ENCODE measurements around the gene NPFF. TPM values are rescaled to one million over a fixed set of nuclear protein-coding genes. Genes with fewer than 3 reads are reported as not detected.

The NPFF gene
- total RNA-seq, 1 donor, result not detected

DNA sequence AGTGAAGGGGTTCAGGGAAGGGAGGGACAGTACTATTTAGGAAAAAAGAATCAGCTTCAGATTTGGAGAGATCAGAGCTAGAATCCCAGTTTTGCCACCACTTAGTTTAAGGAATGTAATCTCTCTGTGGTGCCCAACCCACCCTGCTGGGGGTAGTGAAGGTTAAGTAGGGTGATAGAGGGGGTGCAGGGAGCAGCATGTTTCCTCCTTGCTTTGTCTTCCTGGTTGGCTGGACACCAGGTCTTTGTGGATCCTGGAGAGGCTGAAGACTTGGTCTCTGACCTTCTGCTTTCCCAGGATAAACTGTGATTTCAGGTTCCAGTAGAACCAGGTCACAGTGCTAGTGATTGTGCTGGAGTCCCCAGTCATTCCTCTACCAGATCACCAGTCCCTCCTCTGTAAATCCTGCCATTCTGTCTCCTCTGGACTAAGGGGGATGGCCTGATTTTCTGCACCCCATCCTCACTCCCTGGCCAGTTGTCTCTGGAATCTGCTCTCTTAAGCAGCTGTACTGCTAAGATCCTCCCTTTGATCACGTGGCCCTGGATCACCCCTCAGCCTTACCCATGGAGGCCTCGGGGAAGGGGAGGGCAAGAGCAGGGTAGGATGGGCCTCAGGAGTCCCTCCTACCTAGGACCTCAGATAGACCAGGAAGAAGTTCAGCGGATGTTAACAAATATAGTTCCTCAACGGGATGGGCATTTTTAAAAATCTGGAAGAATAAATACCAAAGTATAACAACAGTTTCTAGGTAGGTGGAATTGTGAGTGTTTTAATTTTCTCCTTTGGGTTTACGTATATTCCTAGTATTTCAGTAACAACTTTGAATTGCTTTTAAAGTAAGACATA, 11.2 kb downstream of the NPFF start:
- TF ChIP-seq, protein P1, sequence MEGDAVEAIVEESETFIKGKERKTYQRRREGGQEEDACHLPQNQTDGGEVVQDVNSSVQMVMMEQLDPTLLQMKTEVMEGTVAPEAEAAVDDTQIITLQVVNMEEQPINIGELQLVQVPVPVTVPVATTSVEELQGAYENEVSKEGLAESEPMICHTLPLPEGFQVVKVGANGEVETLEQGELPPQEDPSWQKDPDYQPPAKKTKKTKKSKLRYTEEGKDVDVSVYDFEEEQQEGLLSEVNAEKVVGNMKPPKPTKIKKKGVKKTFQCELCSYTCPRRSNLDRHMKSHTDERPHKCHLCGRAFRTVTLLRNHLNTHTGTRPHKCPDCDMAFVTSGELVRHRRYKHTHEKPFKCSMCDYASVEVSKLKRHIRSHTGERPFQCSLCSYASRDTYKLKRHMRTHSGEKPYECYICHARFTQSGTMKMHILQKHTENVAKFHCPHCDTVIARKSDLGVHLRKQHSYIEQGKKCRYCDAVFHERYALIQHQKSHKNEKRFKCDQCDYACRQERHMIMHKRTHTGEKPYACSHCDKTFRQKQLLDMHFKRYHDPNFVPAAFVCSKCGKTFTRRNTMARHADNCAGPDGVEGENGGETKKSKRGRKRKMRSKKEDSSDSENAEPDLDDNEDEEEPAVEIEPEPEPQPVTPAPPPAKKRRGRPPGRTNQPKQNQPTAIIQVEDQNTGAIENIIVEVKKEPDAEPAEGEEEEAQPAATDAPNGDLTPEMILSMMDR (IDR thresholded peaks at IDR 0.05; ENCODE audit: insufficient read depth, low read length), result no peak
- peak overlapping the region; percentile 55 for H3K4me3 ChIP-seq (ENCODE audit: low read depth, low read length)

DNA sequence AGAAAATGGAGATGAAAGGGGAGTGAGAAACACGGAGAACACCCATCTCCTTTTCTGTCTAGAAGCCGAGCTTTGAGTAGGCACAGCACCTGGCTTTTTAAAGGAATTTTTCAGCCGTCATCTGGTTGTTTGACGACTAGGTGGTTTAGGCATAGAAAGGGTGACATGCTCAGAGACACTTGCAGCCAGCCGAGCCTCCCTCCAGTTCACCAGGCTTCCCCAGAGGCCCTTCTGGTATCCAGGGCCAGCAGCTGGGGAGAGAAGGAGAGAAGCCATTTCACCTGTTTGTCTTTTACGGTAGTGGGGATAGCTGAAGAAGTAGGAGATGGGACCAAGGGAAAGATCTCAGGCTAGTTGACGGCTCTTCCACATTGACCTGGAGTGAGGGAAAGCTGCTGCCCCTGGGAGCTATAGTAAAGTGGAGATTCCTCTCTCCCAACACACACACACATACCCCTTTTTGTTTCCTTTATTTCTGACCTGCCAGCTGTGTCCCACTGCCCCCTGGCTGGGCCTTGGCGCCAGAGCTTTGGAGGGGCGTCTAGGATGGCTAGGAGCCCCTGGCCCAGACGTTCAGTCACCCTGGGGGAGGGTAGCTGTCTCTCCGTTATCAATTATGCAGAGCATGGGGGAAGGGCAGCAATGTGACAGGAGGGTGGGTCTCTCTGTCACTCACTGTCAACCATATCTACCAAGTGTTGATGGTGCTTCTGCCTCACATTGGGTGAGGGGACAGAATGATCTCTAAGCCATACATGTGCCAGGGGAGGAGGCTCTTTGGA, 13.5 kb downstream of the NPFF start:
- DNase-seq (ENCODE audit: low read depth), result no peak
- TF ChIP-seq, protein P1 (IDR thresholded peaks at IDR 0.05; ENCODE audit: insufficient read depth, low read length), result no peak
- peak overlapping the region; percentile 65 for H3K4me3 ChIP-seq (ENCODE audit: low read depth, low read length)

More for the DNA sequence above, 11.2 kb downstream of the NPFF start:
- DNase-seq (ENCODE audit: low read depth), result peak; percentile 87

DNA sequence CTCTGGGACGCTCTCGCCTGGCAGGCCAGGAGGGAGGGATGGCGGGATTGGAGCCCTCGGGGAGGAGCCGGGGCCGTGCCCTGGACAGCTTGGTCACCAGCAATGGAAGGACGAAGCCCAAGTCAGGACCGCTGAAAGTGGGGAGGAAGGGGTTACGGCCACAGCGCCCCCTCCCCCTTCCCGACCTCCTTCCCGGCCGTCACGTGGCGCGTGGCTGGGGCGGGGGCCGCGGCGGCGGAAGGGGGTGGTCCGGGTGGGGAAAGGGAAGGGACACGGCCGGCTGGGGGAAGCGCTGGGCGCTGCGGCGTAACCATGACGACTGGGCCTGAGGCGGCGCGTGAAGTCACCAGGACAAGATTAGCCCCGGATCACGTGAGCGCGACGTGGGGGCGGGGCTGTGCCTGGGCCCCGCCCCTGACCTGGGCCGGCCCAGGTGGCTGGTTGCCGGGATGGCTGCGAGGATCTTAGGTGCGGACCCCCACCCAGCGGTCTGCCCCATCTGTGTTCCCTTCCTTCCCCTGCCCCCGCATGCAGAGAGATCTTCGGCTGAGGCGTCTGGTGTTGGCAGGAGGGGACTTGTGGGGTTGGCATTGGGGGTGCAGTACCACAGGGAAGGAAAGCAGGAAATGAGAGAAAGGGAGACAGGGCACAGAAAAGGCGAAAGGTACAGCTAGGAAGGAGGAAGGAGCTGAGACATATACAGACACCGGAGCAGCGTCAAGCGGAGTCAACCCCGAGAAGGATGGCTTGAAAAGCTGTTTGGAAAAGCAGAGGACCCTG, 14.3 kb downstream of the NPFF start:
- TF ChIP-seq, protein P1 (IDR thresholded peaks at IDR 0.05; ENCODE audit: insufficient read depth, low read length), result no peak
- H3K4me3 ChIP-seq (ENCODE audit: low read depth, low read length), result peak overlapping the region; percentile 65
- DNase-seq (ENCODE audit: low read depth), result peak; percentile 84

GRCh38 chr12:53492188-53492587, 15.1 kb downstream of the NPFF start:
- no peak for DNase-seq (ENCODE audit: low read depth)
- TF ChIP-seq, protein P1 (IDR thresholded peaks at IDR 0.05; ENCODE audit: insufficient read depth, low read length), result no peak
- peak overlapping the region; percentile 65 for H3K4me3 ChIP-seq (ENCODE audit: low read depth, low read length)

DNA sequence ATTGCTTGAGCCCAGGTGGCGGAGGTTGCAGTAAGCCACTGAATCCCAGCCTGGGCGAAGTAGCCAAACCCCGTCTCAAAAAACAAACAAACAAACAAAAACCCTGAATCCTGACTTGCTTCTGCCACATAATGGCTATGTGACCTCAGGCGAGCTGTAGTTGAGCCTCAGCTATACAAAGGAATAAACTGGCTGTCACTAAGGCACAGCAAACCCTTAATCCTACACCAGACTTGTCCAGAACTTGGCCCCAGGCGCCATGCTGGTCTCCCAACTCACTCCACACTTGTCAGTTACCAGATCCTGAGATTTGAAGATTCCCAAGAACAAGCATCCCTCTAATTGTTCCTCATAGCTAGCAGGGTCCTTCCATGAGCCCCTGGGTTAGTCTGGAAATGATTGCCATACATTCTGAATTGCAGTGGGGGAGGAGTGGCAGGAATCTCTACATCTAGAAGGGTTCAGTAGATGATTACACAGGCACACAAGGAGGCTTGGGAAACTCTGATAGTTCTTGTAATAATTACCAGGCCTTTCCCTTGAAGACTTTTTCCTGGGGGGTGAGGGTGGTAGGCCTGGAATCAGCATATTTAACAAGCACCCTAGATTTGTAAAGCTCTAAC, 17.9 kb downstream of the NPFF start:
- no peak for DNase-seq (ENCODE audit: low read depth)
- no peak overlapping the region for H3K4me3 ChIP-seq (ENCODE audit: low read depth, low read length)
- TF ChIP-seq, protein P1 (IDR thresholded peaks at IDR 0.05; ENCODE audit: insufficient read depth, low read length), result no peak
